Activated naive CD4-positive, alpha-beta T cell treated with Interleukin-2 at 50 U/mL for 16 hours (primary cell): ENCODE results near the gene LYZL4.

ENCODE experiments used
- DNase-seq: peaks from one replicate; pipeline ENCODE4 v3.0.0-alpha.2; 2020

The LYZL4 gene

DNA sequence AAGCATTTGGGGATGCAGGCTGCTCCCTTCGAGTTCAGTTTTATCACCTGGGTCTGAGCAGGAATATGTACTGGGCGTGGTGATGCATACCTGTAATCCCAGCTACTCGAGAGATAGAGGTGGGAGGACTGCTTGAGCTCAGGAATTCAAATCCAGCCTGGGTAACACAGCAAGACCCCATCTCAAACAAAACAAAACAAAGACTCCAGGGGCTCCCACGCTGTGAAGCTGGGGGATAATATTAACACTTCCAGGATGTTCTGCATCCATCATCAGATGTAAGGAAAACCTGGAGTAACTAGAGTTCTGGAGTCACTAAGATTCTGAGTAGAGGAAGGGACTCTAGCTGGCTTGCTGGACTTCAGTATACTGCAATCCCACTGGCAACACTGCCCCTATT lies 40.6 kb downstream of the LYZL4 start:
- no peak for DNase-seq

DNA sequence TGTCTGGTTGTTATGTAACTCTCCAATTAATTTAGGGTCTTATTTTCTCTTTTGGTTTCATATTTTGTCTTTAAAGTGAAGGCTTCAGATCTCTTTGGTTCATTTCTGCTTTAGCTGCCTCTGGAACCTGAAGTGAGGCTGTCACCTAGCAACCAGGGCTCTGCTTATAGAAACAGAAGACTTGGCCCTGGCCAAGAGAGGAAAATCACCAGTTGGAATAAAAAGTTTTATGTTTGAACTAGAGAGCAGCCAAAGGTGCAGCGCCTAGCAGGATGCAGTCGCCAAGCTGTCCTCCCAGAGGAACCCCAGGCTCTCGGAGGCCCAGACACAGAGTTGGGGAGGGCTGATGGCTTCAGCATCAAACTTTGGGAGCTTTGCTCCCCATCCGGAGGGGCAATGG lies 41.1 kb downstream of the LYZL4 start:
- no peak for DNase-seq

DNA sequence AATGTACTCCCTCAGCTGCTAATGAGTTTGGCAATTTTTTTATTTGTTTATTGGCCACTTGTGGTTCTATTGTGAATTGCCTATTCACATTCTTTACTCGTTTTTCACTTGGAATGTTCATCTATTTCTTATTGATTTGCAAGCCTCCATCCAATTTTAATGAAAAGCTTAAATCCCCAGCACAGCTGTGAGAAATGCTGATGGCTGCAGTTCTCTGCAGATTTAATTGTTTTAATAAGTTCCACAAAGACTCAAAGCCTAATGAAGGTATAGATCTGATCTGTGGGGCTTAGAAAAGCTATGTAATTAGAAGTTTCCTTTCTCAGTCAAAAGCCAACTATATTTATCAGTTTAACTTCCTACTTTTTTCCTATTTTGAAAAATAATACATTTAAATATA lies 41.5 kb downstream of the LYZL4 start:
- no peak for DNase-seq

DNA sequence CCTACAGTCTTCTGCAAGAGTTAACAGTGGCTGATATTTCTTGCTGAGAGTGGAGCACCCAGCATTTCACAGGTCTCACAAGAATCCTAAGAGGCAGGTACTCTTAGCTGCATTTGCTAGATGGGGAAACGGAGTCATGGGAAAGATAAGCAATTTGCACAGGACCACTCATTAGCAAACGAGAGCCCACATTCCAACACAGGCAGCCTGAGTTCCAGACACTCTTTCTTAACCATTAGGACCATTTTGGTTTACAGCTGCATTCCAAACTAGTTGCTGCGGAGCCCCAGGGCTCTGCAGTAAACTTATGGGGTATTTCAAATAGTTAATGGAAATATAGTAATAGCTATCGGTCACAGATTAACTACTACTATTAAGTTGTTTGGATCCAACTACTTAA lies 42.5 kb downstream of the LYZL4 start:
- no peak for DNase-seq

GRCh38 chr3:42366550-42366949 lies 43.9 kb downstream of the LYZL4 start:
- DNase-seq, result no peak

- DNase-seq, result no peak
These were observed 53.1 kb downstream of the LYZL4 start for GRCh38 chr3:42357335-42357734.

DNA sequence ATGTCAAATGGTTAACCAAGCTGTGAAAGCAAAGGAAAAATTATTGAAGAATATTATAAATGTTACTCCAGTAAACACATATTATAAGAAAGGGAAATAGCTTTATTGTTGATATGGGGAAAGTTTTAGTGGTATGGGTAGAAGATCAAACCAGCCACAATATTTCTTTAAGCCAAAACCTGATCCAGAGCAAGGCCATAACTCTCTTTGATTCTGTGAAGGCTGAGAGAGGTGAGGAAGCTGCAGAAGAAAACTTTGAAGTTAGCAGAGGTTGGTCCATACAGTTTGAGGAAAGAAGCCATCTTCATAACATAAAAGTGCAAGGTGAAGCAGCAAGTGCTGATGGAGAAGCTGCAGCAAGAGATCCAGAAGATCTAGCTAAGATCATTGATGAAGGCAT lies 54.8 kb downstream of the LYZL4 start:
- no peak for DNase-seq

GRCh38 chr3:42353631-42354030 lies 56.8 kb downstream of the LYZL4 start:
- DNase-seq, result no peak

GRCh38 chr3:42351207-42351606 lies 59.2 kb downstream of the LYZL4 start:
- DNase-seq, result no peak

- DNase-seq, result no peak
These were observed 60.4 kb downstream of the LYZL4 start for GRCh38 chr3:42349765-42350594.

DNA sequence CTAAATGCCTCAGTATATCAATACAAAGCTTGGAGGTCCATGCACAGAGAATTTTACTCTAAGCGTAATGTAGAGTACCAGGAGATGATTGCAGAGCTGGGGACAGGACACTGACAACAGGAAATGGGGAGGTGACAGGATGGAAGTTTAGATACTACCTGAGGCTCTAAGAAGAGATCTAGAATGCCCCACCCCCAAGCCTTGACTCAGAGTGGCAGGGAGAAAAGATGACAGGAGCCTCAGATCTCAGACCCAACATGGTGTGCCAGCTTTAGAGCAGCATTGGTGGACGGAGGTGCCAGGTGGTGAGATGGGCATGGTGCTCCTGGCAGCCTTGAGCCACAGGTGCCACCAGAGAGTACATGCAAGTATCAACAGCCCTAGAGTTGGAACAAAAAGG lies 62.5 kb downstream of the LYZL4 start:
- DNase-seq, result no peak
